Measurements from ENCODE around the gene HPCAL1.

- TF ChIP-seq, protein P1, sequence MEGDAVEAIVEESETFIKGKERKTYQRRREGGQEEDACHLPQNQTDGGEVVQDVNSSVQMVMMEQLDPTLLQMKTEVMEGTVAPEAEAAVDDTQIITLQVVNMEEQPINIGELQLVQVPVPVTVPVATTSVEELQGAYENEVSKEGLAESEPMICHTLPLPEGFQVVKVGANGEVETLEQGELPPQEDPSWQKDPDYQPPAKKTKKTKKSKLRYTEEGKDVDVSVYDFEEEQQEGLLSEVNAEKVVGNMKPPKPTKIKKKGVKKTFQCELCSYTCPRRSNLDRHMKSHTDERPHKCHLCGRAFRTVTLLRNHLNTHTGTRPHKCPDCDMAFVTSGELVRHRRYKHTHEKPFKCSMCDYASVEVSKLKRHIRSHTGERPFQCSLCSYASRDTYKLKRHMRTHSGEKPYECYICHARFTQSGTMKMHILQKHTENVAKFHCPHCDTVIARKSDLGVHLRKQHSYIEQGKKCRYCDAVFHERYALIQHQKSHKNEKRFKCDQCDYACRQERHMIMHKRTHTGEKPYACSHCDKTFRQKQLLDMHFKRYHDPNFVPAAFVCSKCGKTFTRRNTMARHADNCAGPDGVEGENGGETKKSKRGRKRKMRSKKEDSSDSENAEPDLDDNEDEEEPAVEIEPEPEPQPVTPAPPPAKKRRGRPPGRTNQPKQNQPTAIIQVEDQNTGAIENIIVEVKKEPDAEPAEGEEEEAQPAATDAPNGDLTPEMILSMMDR (IDR thresholded peaks at IDR 0.05): no peak
- TF ChIP-seq POLR2A (IDR thresholded peaks at IDR 0.05): no peak
Observed at GRCh38 chr2:10462178-10463083, 159.7 kb downstream of the HPCAL1 start.

Measured in right lobe of liver (tissue), 4 donors.